Neural progenitor cell (in vitro differentiated cells): ENCODE measurements around the gene PPP4R3B. TPM values are rescaled to one million over a fixed set of nuclear protein-coding genes. Genes with fewer than 3 reads are reported as not detected.

Source experiments
- DNase-seq: peaks from one replicate; pipeline ENCODE4 v3.0.0-alpha.2; 2016; ENCODE audit warnings: low spot score
- H2AFZ ChIP-seq: fragments of 200-600 bp; sonication (generic); replicated peaks from 2 replicates; pipeline ENCODE4 v1.6.1; 2016; ENCODE audit warnings: antibody characterized with exemption
- H3F3A ChIP-seq: fragments of 200-600 bp; sonication (generic); 2 replicates; pipeline ENCODE4 v1.6.1; 2016; ENCODE audit warnings: antibody characterized with exemption, low read depth
- H3K27ac ChIP-seq: fragments of 200-600 bp; sonication (generic); 2 replicates; pipeline ENCODE4 v1.5.1; 2016; ENCODE audit warnings: mild to moderate bottlenecking
- H3K27me3 ChIP-seq: fragments of 200-600 bp; sonication (generic); 2 replicates; pipeline ENCODE4 v1.6.1; 2016; ENCODE audit warnings: mild to moderate bottlenecking, moderate library complexity
- H3K36me3 ChIP-seq: fragments of 200-600 bp; sonication (generic); 2 replicates; pipeline ENCODE4 v1.5.1; 2016
- H3K4me1 ChIP-seq: fragments of 200-600 bp; sonication (generic); 2 replicates; pipeline ENCODE4 v1.6.1; 2016; ENCODE audit warnings: mixed run types
- H3K4me2 ChIP-seq: fragments of 200-600 bp; sonication (generic); 2 replicates; pipeline ENCODE4 v1.6.1; 2016
- H3K4me3 ChIP-seq: fragments of 200-600 bp; sonication (generic); 2 replicates; pipeline ENCODE4 v1.5.1; 2016
- H3K79me2 ChIP-seq: fragments of 200-600 bp; sonication (generic); 2 replicates; pipeline ENCODE4 v1.6.1; 2016; ENCODE audit warnings: low read depth
- H3K9ac ChIP-seq: fragments of 200-600 bp; sonication (generic); 2 replicates; pipeline ENCODE4 v1.6.1; 2016
- H3K9me3 ChIP-seq: fragments of 200-600 bp; sonication (generic); 2 replicates; pipeline ENCODE4 v1.5.1; 2016; ENCODE audit warnings: low read depth
- H4K20me1 ChIP-seq: fragments of 200-600 bp; sonication (generic); 2 replicates; pipeline ENCODE4 v1.6.1; 2016; ENCODE audit warnings: low read depth
- H3K27ac Mint-ChIP-seq: 3 replicates; pipeline ENCODE4 v1.8.0; 2021; ENCODE audit warnings: mixed read lengths
- H3K27me3 Mint-ChIP-seq: 2 replicates; pipeline ENCODE4 v1.8.0; 2022; ENCODE audit warnings: low read depth, mild to moderate bottlenecking, inconsistent platforms, moderate library complexity, mixed read lengths; ENCODE audit not compliant: insufficient read depth
- H3K36me3 Mint-ChIP-seq: 3 replicates; pipeline ENCODE4 v1.8.0; 2021; ENCODE audit warnings: mixed read lengths
- H3K4me1 Mint-ChIP-seq: 3 replicates; pipeline ENCODE4 v1.8.0; 2021; ENCODE audit warnings: mixed read lengths
- H3K4me3 Mint-ChIP-seq: 3 replicates; pipeline ENCODE4 v1.8.0; 2021; ENCODE audit warnings: mild to moderate bottlenecking, moderate library complexity, mixed read lengths
- H3K9me3 Mint-ChIP-seq: 3 replicates; pipeline ENCODE4 v1.8.0; 2020; ENCODE audit warnings: mixed read lengths
- EZH2 ChIP-seq: fragments of 200-600 bp; sonication (generic); IDR thresholded peaks from 2 replicates; pipeline ENCODE4 v1.6.1; 2017; ENCODE audit warnings: antibody characterized with exemption, mild to moderate bottlenecking, moderate library complexity
- EZH2phosphoT487 ChIP-seq: fragments of 200-600 bp; sonication (generic); IDR thresholded peaks from 2 replicates; pipeline ENCODE4 v1.6.1; 2017; ENCODE audit warnings: antibody characterized with exemption
- small RNA-seq: library from RNA; depleted of rRNA; stranded (forward); fragments of <200 nt; gene quantifications from one replicate; pipeline ENCODE3, GENCODE V24; 2015
- total RNA-seq: library from RNA; depleted of rRNA; stranded (reverse); fragments of >200 nt; gene quantifications from 2 replicates; pipeline ENCODE4 v1.2.3, GENCODE V29; 2015; ENCODE audit warnings: low replicate concordance

The PPP4R3B gene
- total RNA-seq, 1 donor from 2014 or later = 71.2 TPM

DNA sequence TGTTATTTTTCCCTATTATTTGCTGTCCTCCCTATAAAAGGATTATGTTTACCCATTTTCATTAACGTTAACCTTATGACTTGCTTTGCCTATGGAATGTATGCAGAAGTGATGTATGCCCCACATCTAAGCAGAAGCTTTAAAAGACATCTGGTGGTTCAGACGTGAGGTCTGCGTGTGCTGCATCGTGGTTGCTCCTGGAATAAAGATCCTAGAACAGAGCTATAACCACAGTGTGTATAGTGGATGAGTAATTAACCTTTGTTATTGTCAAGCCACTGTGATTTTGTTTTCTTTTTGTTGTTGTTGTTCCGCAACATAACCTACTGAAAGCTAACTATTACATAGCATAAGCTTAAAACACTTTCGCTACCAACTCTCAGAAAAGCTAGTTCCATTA is 118.8 kb downstream of the PPP4R3B start:
- no peak overlapping the region for H3K27ac Mint-ChIP-seq
- no peaks in the 10 kb centered on the region for H3K9me3 ChIP-seq
- no peaks in the 10 kb centered on the region for H3K36me3 Mint-ChIP-seq
- no peak overlapping the region for H3K27ac ChIP-seq
- no peak overlapping the region for H3K4me3 ChIP-seq
- H3K9ac ChIP-seq = no peak overlapping the region
- H3K27me3 ChIP-seq = no peaks in the 10 kb centered on the region
- no peaks in the 10 kb centered on the region for H3K36me3 ChIP-seq
- no peaks in the 10 kb centered on the region for H3K4me1 Mint-ChIP-seq
- no peaks in the 10 kb centered on the region for H3F3A ChIP-seq
- no peaks in the 10 kb centered on the region for H3K27me3 Mint-ChIP-seq
- H3K79me2 ChIP-seq = no peaks in the 10 kb centered on the region
- H3K9me3 Mint-ChIP-seq = no peaks in the 10 kb centered on the region
- DNase-seq = no peak
- H3K4me1 ChIP-seq = no peaks in the 10 kb centered on the region
- TF ChIP-seq EZH2phosphoT487 (no peak), EZH2 (no peak)
- no peaks in the 10 kb centered on the region for H4K20me1 ChIP-seq
- H3K4me3 Mint-ChIP-seq = no peak overlapping the region
- H2AFZ ChIP-seq = no peak overlapping the region
- H3K4me2 ChIP-seq = no peak overlapping the region

Small RNA genes within 50 kb of the gene (small RNA-seq; reads per million reads assigned to genes)
- gene RF00586 (not detected), gene RNU6-634P (not detected)

Other genes with a start within 250 kb of the PPP4R3B start
- 123 and 182 TPM in 2 replicates for gene CCDC88A, start 197.8 kb downstream of the PPP4R3B start, total RNA-seq
- 34.4 and 51.2 TPM in 2 replicates for gene CFAP36, start 97.9 kb downstream of the PPP4R3B start, total RNA-seq
- gene PNPT1, start 76.2 kb upstream of the PPP4R3B start, total RNA-seq = 25.5 and 33.5 TPM in 2 replicates